ENCODE data around the gene ST6GALNAC3.

DNA sequence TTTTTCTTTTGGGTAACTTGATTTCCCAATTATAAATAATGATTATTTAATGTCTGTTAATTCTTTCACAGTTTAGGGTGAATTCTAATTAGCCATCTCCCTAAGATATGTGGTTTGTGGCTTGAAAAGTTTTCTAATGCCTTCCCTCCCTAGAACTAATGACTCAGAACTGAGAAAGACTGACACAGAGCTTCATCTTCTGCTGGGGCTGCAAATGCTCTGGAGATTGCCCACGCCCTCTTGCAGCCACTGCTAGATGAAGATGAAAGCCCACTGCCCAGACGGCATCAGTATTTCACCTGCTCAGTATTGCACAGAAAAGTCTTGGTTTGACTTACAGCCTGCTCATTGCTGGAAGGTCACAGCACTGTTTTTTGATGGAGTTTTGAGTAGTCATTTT is 101.5 kb downstream of the ST6GALNAC3 start:
- TF ChIP-seq, protein P1, sequence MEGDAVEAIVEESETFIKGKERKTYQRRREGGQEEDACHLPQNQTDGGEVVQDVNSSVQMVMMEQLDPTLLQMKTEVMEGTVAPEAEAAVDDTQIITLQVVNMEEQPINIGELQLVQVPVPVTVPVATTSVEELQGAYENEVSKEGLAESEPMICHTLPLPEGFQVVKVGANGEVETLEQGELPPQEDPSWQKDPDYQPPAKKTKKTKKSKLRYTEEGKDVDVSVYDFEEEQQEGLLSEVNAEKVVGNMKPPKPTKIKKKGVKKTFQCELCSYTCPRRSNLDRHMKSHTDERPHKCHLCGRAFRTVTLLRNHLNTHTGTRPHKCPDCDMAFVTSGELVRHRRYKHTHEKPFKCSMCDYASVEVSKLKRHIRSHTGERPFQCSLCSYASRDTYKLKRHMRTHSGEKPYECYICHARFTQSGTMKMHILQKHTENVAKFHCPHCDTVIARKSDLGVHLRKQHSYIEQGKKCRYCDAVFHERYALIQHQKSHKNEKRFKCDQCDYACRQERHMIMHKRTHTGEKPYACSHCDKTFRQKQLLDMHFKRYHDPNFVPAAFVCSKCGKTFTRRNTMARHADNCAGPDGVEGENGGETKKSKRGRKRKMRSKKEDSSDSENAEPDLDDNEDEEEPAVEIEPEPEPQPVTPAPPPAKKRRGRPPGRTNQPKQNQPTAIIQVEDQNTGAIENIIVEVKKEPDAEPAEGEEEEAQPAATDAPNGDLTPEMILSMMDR (tag by site-specific recombination; IDR thresholded peaks at IDR 0.05): no peak
- TF ChIP-seq, protein P2, sequence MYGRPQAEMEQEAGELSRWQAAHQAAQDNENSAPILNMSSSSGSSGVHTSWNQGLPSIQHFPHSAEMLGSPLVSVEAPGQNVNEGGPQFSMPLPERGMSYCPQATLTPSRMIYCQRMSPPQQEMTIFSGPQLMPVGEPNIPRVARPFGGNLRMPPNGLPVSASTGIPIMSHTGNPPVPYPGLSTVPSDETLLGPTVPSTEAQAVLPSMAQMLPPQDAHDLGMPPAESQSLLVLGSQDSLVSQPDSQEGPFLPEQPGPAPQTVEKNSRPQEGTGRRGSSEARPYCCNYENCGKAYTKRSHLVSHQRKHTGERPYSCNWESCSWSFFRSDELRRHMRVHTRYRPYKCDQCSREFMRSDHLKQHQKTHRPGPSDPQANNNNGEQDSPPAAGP (tag by site-specific recombination; IDR thresholded peaks at IDR 0.05): no peak
- TF ChIP-seq, protein P3, sequence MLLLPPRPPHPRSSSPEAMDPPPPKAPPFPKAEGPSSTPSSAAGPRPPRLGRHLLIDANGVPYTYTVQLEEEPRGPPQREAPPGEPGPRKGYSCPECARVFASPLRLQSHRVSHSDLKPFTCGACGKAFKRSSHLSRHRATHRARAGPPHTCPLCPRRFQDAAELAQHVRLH (tag by site-specific recombination; IDR thresholded peaks at IDR 0.05): no peak
- TF ChIP-seq, protein P4, sequence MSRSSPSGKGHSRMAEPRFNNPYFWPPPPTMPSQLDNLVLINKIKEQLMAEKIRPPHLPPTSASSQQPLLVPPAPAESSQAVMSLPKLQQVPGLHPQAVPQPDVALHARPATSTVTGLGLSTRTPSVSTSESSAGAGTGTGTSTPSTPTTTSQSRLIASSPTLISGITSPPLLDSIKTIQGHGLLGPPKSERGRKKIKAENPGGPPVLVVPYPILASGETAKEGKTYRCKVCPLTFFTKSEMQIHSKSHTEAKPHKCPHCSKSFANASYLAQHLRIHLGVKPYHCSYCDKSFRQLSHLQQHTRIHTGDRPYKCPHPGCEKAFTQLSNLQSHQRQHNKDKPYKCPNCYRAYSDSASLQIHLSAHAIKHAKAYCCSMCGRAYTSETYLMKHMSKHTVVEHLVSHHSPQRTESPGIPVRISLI (tag by site-specific recombination; IDR thresholded peaks at IDR 0.05): no peak

All from HEK293 (cell line).